RKO (cell line): ENCODE results near the gene SERPINB4.
A peak's percentile ranks its signal among the peaks of the same experiment; 100 is the strongest.
"Not testable (repeated sequence)": the region's sequence is repeated elsewhere in the genome, so short reads cannot be mapped to it uniquely, and the experiment has no call there.

Experiments
- DNase-seq: peaks from one replicate; pipeline ENCODE4 v3.0.0-alpha.2; 2016; ENCODE audit warnings: low spot score

The SERPINB4 gene

GRCh38 chr18:63644142-63644541 is at the start of gene SERPINB4:
Gene SERPINB4, minus strand, starts transcription at chr18:63644256. Its CDS starts 679 bp downstream, at chr18:63643577.
- not testable (repeated sequence) for DNase-seq

- DNase-seq, result no peak
Observed at GRCh38 chr18:63689064-63689463, 45.0 kb upstream of the SERPINB4 start.

- DNase-seq, result no peak
Observed at GRCh38 chr18:63686871-63687270, 42.8 kb upstream of the SERPINB4 start.

- no peak for DNase-seq
Observed at GRCh38 chr18:63684718-63685117, 40.7 kb upstream of the SERPINB4 start.

GRCh38 chr18:63683890-63684289 is 39.8 kb upstream of the SERPINB4 start:
- DNase-seq, result no peak

GRCh38 chr18:63683152-63683551 is 39.1 kb upstream of the SERPINB4 start:
- no peak for DNase-seq

- no peak for DNase-seq
Observed at GRCh38 chr18:63681449-63682340, 37.6 kb upstream of the SERPINB4 start.

GRCh38 chr18:63679820-63680606 is 36.0 kb upstream of the SERPINB4 start:
- no peak for DNase-seq

- DNase-seq, result no peak
Observed at GRCh38 chr18:63677500-63678225, 33.6 kb upstream of the SERPINB4 start.

GRCh38 chr18:63676526-63677323 is 32.7 kb upstream of the SERPINB4 start:
- peak; percentile 44 for DNase-seq

GRCh38 chr18:63664571-63664970 is 20.5 kb upstream of the SERPINB4 start:
- DNase-seq, result no peak

GRCh38 chr18:63661750-63662149 is 17.7 kb upstream of the SERPINB4 start, which contains the start of gene SERPINB3:
Gene SERPINB3, minus strand, starts transcription at chr18:63661893. Its CDS starts 677 bp downstream, at chr18:63661216.
- DNase-seq, result not testable (repeated sequence)

GRCh38 chr18:63658920-63659319 is 14.9 kb upstream of the SERPINB4 start:
- DNase-seq, result not testable (repeated sequence)

GRCh38 chr18:63650271-63650670 is 6.2 kb upstream of the SERPINB4 start:
- DNase-seq, result not testable (repeated sequence)

- no peak for DNase-seq
Observed at GRCh38 chr18:63648241-63648640, 4.2 kb upstream of the SERPINB4 start.

GRCh38 chr18:63646936-63647335 is 2.9 kb upstream of the SERPINB4 start:
- DNase-seq, result no peak

- DNase-seq, result not testable (repeated sequence)
Observed at GRCh38 chr18:63644694-63645093, 638 bp upstream of the SERPINB4 start.

- DNase-seq, result not testable (repeated sequence)
Observed at GRCh38 chr18:63642668-63643356, 1.2 kb downstream of the SERPINB4 start.

- not testable (repeated sequence) for DNase-seq
Observed at GRCh38 chr18:63641157-63641680, 2.8 kb downstream of the SERPINB4 start.

GRCh38 chr18:63637703-63638102 is 6.4 kb downstream of the SERPINB4 start:
- DNase-seq, result no peak
